Nephron (organoid): ENCODE data around the gene DEDD2.

ENCODE experiments used
- H3K27ac Mint-ChIP-seq, 3 experiments: 2 replicates each; pipeline ENCODE4 v1.8.0; 2020; ENCODE audit warnings: mixed read lengths in 3 of 3, mild to moderate bottlenecking in 2 of 3, moderate library complexity in 1 of 3
- H3K27me3 Mint-ChIP-seq: 2 replicates; pipeline ENCODE4 v1.8.0; 2021; ENCODE audit warnings: low read depth, mild to moderate bottlenecking, moderate library complexity, mixed read lengths
- H3K36me3 Mint-ChIP-seq: 2 replicates; pipeline ENCODE4 v1.8.0; 2020; ENCODE audit warnings: low read depth, mixed read lengths
- H3K4me1 Mint-ChIP-seq: 2 replicates; pipeline ENCODE4 v1.8.0; 2020; ENCODE audit warnings: mixed read lengths
- H3K4me3 Mint-ChIP-seq, 3 experiments: 2 replicates each; pipeline ENCODE4 v1.8.0; 2020; ENCODE audit warnings: mild to moderate bottlenecking in 3 of 3, mixed read lengths in 3 of 3, moderate library complexity in 2 of 3
- H3K9me3 Mint-ChIP-seq: 2 replicates; pipeline ENCODE4 v1.8.0; 2020; ENCODE audit warnings: mixed read lengths
- CTCF ChIP-seq, 3 experiments: fragments of 200-600 bp; sonication (generic); IDR thresholded peaks; one replicate each; pipeline ENCODE4 v1.5.0; 2021; ENCODE audit warnings: antibody characterized with exemption in 3 of 3; ENCODE audit not compliant: unreplicated experiment in 3 of 3

DEDD2 gene

GRCh38 chr19:42248270-42249148 is 31.0 kb upstream of the DEDD2 start:
- TF ChIP-seq CTCF (IDR thresholded peaks at IDR 0.05; ENCODE audit: unreplicated experiment in 3 of 3): no peak
- Mint-ChIP-seq H3K27ac (no peak overlapping the region), H3K4me1 (peaks cover 39% of the 10 kb centered on the region), H3K36me3 (peaks cover 9% of the 10 kb centered on the region), H3K4me3 (no peak overlapping the region), H3K9me3 (no peaks in the 10 kb centered on the region), H3K27me3 (no peaks in the 10 kb centered on the region)

- Mint-ChIP-seq H3K27me3 (no peaks in the 10 kb centered on the region), H3K4me3 (no peak overlapping the region), H3K9me3 (no peaks in the 10 kb centered on the region), H3K4me1 (peaks cover 44% of the 10 kb centered on the region), H3K36me3 (peaks cover 9% of the 10 kb centered on the region), H3K27ac (no peak overlapping the region)
- TF ChIP-seq CTCF (IDR thresholded peaks at IDR 0.05; ENCODE audit: unreplicated experiment in 3 of 3): no peak
These were observed 30.2 kb upstream of the DEDD2 start for GRCh38 chr19:42247640-42248199.

GRCh38 chr19:42246922-42247639 is 29.6 kb upstream of the DEDD2 start:
- TF ChIP-seq CTCF (IDR thresholded peaks at IDR 0.05; ENCODE audit: unreplicated experiment in 3 of 3): no peak
- H3K4me1 Mint-ChIP-seq: peaks cover 41% of the 10 kb centered on the region
- peak overlapping the region; percentile 50 to 99 (median 88) for H3K27ac Mint-ChIP-seq
- no peaks in the 10 kb centered on the region for H3K27me3 Mint-ChIP-seq
- H3K9me3 Mint-ChIP-seq: no peaks in the 10 kb centered on the region
- H3K36me3 Mint-ChIP-seq: peaks cover 9% of the 10 kb centered on the region
- peak overlapping the region; percentile 2 to 49 (median 33) for H3K4me3 Mint-ChIP-seq

- H3K27ac Mint-ChIP-seq: peak overlapping the region; percentile 50 to 99 (median 88)
- peaks cover 5% of the 10 kb centered on the region for H3K36me3 Mint-ChIP-seq
- peak in 2 of 3 experiments; percentile 35 to 42 for TF ChIP-seq CTCF (IDR thresholded peaks at IDR 0.05; ENCODE audit: unreplicated experiment in 3 of 3)
- no peaks in the 10 kb centered on the region for H3K9me3 Mint-ChIP-seq
- peak overlapping the region in 2 of 3 experiments; percentile 46 to 53 for H3K4me3 Mint-ChIP-seq
- no peaks in the 10 kb centered on the region for H3K27me3 Mint-ChIP-seq
- H3K4me1 Mint-ChIP-seq: peaks cover 34% of the 10 kb centered on the region
These were observed 28.9 kb upstream of the DEDD2 start for GRCh38 chr19:42246143-42246921.

GRCh38 chr19:42245231-42245630 is 27.8 kb upstream of the DEDD2 start:
- H3K4me3 Mint-ChIP-seq: peak overlapping the region; percentile 83 to 94 (median 90)
- H3K27ac Mint-ChIP-seq: peak overlapping the region; percentile 99
- no peaks in the 10 kb centered on the region for H3K27me3 Mint-ChIP-seq
- no peaks in the 10 kb centered on the region for H3K9me3 Mint-ChIP-seq
- peaks cover 39% of the 10 kb centered on the region for H3K4me1 Mint-ChIP-seq
- TF ChIP-seq CTCF (IDR thresholded peaks at IDR 0.05; ENCODE audit: unreplicated experiment in 3 of 3): no peak
- H3K36me3 Mint-ChIP-seq: peaks cover 9% of the 10 kb centered on the region
